GM18873 (cell line): ENCODE data around the gene SOX21.

Experiments
- ATAC-seq: cut with Tn5 transposase; IDR thresholded peaks from one replicate; pipeline ENCODE4 v1.9.1; 2021; ENCODE audit warnings: mild to moderate bottlenecking, moderate library complexity, moderate number of reproducible peaks; ENCODE audit not compliant: unreplicated experiment, low FRiP score

Gene SOX21

DNA sequence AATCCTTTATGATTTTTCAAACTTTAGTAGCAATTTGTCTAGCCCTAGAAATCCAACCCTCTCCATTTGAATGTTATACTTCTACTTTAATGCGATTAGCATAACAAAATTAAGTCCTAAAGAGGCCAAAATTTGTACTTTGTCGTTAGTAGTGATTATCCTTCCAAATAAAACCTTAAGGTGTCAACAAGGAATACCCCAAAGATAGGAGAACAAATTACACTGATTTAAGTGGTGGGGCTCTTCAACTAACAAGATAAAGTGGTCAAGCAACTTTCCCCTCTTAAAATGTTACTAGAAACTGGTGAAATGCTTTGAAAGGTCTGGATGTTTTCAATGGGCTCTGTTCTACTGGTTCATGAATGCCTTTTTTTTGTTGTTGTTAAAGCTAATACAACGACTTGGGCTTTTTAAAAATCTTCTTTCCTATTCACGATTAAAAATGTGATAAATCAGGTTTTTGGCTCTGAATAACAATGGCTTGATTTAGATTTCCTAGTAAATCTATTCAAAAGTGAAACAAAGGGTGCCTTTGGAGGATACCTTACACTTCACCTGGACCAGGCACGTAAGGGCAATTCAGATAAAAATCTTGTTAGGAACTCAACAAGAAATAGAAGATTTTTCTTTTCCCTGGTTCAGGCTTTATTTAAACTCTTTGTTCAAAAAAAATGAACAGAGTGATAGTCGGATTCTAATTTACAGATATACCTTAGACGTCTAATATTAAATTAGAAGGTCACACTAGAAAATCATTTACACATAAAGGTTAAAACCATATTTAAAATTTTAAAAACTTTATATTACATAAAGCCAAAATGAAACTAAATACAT lies 3.1 kb downstream of the SOX21 start:
- no peak for ATAC-seq

DNA sequence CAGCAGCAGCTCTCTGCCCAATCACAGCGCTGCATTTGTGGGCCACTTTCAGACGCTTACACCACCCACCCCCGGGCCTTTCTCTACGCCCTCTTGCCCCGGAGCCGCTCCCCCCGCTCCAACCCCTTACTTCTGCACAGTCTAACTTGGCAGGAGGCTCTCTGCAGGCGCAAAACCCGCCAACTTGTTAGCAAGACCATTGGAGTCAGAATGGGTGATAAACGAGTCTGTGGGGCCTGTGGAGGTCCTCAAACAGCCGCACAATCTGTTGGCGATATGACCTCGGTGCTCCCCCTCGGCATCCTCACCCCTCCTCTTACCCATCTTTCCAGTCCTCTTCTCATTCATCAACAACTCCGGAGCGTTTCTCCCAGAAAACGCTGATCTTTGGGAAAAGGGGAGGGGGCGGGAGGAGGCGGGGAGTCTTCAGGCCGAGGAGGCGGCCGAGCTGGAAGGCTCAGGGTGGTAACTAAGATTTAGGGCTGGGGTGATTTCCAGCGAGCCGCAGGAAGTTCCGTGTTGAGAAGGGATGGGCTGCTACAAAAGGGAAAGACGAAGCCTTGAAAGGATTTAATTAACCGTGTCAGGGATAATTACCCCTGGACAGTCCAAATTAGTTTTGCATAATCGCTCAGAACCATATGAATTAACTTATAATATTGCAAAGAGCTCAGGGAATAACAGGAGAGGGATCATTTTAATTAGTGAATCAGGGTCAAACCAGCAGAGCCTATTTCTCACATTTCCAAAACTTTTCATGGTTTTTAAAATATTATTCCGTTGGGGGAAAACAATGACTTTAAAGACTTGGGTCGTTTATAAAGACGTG lies 4.1 kb downstream of the SOX21 start:
- ATAC-seq, result no peak

DNA sequence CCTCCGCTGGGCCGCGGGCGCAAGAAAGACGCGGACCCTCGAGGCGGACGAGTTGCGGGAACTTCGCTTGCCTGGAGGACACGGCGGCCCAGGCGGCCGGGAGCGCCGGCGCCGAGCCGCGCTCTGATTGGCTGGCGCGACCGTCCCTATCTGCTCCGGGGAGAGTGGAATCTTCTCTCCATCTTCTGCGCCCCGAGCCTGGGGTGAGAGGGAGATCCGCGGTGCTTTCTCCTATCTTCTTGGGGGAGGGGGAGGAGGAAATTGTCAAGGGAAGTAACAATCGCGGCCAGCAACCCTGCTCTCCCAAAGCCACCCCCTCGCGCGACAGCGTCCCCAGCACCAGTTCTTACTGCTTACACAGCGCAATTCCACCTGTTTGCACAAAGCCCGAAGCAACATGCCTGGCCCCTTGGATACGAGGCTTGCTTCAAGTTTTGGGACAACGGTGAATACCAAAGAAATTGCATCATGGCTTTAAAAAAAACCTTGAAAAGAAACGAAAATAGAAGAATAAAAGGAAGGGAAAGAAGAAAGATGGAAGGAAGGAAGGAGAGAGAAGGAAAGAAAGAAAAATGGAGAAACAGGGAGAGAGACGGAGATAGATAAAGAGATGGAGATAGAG lies 4.8 kb downstream of the SOX21 start:
- no peak for ATAC-seq

DNA sequence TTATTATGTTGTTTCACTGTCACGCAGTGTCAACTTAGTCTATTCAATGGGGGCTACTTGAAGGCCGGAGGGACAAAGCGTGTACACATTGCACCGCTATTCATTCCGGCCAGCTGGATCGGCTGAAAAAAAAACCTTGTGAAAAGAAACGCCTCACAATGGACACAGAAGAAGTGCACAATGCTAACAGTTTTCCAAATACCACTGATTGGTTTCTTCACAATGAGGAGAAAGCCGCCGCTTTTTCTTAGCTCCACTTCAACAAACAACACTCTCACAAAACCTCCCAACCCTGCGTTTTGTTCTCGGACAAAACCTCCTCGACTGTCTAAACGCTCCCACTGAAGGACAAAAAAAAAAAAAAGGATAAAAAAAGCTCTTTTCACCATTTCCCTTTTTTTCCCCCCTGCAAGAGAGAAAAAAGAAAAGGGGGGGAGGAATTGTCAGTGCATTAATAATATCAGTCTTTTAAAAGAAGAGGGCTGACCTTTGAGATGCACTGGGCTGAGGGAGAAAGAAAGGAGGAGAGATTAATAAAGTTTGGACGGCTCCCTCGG lies 5.4 kb downstream of the SOX21 start:
- ATAC-seq, result no peak

DNA sequence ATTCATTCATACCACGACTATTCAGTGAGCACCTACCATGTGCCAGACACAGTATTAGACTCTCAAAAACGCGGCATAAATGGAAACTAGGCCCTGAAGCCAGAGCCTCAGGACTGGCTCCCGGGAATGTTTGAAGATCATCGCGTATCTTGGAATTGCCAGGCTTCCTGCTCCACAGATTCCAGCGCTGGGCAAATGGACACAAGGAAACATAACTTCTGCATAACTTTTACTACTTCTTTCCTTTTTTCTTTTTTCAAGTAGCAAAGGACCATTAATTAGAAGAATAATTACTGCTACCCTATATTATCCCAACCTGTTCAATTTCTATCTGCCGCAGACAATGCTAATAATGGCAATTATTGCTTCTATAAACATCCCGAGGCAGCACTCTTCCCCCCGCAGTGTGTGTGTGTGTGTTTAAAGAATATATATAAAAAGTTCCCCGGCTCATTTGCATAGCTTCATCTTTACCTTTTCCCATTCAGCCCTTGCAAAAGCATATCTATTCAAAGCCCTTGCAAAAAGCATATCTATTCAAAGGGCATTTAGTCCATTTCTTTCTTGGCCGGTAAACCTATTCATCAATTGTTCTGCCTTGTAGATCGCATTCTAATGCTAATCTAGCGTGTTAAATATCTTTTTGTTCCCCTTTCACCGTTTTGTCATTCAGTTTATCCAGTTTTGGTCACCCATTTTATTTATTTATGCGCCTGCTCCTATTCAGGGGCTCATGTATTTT lies 6.1 kb downstream of the SOX21 start:
- no peak for ATAC-seq

DNA sequence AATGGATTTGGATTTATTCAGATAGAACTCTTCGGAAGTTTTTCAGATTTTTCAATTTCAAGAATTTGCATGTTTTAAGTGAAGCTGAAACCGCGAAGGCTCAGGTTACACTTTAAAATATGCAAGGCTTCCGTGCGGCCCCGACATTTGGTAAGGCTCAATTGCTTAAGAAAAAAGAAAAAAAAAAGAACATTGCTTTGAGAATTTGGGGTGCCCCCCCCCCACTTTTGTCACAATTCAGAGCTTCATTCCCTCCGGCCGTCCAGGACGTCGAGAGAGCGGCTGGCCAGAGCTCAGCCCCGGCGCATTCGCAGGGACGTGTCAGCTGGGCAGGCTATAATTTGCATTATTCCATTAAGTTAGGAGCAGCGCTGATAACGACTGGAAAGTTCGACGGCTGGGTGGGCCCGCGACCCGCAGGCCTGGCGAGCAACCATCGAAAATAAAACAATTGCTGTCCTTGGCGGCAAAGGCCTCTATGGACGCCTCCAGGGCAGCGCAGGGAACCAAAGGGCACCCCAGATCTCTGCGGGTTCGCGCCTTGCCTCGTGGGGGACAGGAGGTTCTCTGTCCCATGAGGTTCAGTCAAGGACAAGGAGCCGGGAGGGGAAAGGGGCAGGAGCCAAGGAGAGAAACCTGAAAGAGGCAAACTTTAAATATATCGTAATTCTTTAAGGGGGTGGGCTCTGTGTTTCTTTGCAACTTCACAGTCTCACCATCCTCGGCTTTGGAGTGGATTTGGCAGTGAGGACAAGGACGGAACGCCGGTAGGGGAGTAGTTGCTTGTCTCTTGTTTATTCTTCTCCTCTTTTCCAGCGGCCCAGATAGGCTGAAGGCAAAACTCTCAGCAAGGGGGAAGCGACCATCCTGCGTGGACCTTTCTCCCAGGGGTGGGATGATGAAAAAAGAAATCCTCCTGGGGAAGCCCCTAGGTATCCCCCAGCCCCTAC lies 7.0 kb downstream of the SOX21 start:
- no peak for ATAC-seq

DNA sequence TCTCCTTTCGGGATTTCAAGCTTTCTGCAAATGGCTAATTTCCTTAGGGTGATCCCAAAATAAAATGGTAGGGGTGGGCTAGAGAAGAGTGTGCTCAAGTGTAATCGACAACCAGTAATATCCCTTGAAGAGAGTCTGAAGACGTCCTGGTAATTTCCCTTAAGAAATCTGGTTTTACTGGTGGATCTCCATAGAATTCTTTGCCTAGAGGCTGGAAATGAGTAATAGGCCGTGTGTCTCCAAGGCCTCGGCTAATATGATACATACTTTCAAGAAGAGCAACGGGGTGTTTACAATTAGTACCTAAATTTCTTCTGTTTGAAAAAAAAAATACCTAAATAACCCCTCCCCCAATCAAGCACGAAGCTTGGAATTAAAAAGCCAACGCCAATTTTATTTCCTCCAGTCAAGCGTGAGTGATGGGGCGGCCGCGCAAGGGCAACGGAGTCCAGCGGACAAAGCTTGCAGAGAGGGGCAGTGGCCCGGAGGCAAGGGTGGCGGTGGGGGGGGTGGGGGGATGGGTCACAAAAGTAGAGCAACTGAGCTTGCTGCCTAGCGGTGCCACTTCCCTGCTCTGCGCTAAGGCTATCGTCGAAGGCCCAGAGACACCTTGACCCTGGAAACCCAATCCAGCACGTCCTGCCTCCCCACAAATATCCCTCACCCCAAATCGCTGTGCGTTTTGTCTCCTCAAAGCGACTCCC lies 7.8 kb downstream of the SOX21 start:
- ATAC-seq, result no peak

DNA sequence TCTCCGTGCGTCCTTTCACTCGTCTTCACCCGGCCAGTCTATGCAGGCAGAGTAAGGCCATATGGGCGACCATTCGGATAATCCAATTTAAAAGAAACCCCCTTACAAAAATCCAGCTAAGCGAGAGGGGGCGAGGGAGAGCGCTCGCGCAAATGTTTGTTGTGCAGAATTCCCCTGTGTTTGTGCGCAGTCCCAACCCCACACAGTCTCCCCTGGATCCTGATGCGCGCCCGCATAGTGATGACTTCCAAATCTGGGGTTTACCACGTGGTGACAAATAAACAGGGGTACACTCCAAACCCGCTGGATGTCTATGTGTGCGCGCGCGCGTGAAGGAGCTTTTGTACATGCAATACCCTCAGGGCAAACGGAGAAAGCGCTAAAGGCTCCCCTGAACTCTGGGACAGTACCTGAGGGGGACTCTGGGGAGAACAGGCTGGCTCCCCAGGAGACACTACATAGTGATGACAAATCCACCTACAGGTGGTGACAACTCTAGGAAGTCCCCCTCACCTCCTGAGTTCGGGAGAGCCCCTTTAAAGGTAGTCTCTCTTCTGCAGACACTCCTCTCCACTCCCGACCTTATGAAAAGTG lies 8.5 kb downstream of the SOX21 start:
- no peak for ATAC-seq

DNA sequence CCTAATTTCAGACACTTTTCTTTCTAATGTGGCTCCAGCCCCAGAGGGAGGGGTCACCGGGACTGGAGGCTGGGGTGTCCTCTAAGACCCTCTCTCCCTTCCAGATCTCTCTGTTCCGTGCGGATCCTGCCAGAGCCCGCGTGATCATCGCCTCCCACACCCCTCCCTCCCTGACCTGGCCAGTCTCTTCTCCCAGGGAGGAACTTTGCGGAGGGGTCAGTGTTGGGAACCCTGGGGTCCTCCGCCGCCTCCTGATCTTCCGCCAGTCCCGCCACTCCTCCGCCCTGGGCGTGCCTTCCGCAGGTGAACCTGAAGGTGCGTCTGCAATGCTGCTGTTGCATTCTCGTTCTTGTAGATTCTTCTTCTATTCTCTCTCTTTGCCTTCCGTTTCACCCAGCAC lies 9.1 kb downstream of the SOX21 start:
- no peak for ATAC-seq

DNA sequence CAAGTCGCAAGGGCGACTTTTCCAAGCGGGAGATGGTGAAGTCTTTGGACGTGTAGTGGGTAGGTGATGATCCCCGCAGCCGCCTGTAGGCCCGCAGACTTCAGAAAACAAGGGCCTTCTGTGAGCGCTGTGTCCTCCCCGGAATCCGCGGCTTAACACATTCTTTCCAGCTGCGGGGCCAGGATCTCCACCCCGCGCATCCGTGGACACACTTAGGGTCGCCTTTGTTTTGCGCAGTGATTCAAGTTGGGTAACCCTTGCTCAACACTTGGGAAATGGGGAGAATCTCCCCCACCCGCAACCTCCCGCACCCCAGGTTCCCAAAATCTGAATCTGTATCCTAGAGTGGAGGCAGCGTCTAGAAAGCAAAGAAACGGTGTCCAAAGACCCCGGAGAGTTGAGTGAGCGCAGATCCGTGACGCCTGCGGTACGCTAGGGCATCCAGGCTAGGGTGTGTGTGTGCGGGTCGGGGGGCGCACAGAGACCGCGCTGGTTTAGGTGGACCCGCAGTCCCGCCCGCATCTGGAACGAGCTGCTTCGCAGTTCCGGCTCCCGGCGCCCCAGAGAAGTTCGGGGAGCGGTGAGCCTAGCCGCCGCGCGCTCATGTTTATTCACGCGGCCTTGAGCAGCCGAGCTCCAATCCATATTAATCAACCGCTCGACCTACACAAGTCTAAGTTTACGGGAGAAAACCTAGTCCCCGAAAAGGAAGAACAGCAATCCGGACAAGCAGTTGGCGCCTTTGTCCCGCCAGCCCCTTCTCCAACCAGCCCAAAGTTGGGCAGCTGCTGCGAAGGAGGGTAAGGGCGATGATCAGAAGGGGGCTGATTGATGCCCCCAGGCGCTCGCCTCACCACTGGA lies 9.9 kb downstream of the SOX21 start:
- no peak for ATAC-seq

DNA sequence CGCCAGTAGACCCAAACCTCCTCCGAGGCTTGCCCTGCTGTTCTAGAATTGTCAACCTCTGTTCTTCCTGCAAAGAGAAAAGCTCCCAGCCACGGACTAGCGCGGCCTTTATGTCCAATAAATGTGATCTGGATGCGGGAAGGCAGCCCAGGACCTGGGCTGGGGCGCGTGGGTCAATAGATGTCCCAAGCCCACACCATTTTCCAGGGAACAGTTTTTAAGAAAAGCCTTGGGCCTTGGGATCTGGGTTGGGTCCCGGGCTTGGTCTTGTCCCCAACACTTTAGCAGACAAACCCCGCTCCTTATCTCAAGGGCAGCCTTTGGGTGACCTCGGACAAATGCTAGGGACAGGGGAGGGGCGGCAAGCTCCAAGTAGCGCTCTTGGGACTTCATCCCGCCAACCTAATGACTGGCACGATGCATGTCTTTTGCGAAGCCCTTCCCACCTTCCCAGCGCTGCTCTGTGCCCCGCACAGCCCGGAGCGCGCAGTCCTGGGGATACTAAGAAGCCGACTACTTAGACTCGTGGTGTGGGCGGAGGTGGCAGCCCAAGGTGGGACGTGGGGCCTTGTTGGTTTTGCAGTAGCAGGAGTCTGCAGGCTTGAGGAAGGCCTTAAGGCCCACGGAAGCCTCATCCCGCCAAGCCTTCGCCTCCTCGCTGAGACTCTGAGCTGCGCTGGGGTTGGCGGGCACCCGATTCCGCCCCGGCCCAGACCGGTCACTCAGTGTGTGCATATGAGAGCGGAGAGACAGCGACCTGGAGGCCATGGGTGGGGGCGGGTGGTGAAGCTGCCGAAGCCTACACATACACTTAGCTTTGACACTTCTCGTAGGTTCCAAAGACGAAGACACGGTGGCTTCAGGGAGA lies 10.8 kb downstream of the SOX21 start:
- no peak for ATAC-seq

DNA sequence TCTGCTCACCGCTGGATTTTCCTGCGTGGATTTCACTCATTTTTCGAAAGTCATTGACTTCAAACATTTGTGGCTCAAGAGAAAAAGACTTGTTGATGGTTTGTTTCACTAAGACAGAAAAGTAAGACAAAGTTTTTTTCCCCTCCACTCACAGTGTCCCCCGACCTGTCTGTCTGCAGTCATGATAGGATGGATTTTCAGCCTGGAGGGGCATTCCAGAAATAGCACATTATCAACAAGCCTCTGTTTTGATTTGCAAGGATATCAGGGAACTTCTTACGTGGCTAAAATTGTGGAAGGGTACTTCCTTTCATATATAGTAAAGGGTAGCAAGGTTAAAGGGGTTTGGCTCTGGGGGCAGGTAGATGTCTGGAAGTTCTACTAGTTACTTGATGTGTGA lies 11.8 kb downstream of the SOX21 start:
- no peak for ATAC-seq

DNA sequence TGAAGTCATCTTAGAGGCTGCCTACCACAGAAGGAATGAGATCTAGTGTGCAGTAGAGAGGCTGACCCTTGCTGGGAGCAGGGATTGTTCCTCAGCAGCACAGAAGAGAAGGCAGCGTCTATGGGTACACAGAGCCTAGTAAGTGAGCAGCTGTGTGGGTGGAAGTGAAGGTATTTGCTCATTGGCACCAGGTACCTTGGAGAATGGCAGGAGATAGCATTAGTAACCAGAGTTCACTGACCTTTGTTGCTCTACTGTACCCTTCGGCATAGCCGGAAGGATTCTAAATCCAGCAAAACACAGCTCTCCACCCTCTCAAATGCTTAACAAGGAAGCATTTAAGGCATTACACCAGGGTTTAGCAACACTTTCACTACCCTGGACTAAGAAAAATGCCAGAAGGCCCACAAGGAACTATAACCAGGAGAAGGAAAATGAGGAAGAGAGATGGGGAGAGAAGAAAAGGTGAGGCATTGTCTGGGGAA lies 12.3 kb downstream of the SOX21 start:
- ATAC-seq, result no peak

DNA sequence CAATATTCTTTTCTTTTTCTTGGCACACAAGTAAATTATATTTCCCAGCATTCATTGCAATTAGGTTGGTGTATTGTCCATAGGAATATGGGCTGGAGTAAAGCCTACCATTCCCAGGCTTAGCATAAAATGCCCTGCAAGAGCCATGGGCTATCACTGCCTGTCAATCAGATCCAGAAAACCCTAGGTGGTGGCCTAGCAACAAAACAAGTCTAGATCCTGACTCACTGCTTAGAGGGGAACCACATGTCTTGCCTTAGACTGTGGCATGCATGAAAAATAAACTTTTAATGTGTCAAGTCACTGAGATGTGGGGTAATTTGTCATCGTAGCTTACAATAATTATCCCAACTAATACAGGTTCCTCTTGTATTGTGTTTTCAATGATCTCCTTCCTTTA lies 16.2 kb downstream of the SOX21 start:
- ATAC-seq, result no peak

DNA sequence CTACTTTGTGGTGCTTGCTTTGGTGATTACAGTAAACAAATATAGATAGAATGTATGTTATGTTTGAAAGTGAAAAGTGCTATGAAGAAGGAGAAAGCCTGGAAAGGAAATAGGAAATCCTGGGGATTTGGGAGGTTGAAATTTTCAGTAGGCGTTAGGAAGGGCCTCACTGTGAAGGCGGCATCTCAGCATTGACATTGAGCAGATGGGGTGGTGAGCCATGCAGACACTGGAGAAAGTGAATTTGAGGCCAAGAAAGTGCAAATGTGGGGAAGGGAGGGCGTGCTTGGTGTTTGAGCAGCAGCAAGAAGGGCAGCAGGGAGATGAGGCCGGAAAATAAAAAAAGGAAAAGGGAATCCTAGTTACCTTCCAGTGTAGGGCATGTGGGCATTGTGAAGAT lies 20.3 kb downstream of the SOX21 start:
- no peak for ATAC-seq

DNA sequence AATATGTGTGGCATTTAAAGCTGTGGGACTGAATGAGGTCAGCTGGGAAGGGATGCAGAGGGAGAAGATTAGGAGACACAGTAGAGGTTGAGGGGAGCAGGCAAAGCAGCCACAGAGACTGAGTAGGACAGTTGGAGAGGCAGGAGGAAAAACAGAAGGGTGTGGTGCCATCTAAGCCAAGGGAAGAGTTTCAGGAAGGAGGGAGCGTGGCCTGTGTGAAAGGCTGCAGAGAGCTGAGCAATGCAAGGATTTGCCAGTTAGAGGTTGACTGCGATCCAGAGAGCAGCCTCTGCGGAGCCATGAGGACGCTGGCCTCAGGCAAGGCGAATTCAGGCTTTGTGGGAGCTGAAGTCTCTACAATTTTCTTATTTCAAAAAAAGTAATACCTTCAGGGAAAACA lies 28.9 kb downstream of the SOX21 start:
- ATAC-seq, result no peak
